MCF 10A (cell line): Measurements from ENCODE around the gene COPS6. TPM values are rescaled to one million over a fixed set of nuclear protein-coding genes. Genes with fewer than 3 reads are reported as not detected.

Experiments used
- BruUV-seq: library from RNA; stranded (reverse); fragments of 400-500 nt; replicated peaks from 2 replicates; lab custom pipeline; 2021; lab: Mats Ljungman, UMichigan
- CTCF ChIA-PET: fragments of 300-600 bp; sonication (Branson Sonifier 250); formaldehyde crosslinking; extraction: SDS; loops from one replicate; lab custom pipeline; 2021; ENCODE audit warnings: antibody characterized with exemption, inconsistent platforms; lab: Yijun Ruan, JAX
- POLR2A ChIA-PET: fragments of 300-600, 350-650 bp; sonication (Branson Sonifier 250); formaldehyde crosslinking; extraction: SDS; loops from one replicate; lab custom pipeline; 2020; ENCODE audit warnings: antibody characterized with exemption, inconsistent platforms; lab: Yijun Ruan, JAX
- DNase-seq: peaks from one replicate; pipeline ENCODE4 v3.0.0-alpha.2; 2018; ENCODE audit not compliant: unreplicated experiment
- H3K27ac Mint-ChIP-seq: one replicate; pipeline ENCODE4 v1.8.0; 2022; ENCODE audit warnings: mild to moderate bottlenecking, low read depth, mixed read lengths; ENCODE audit not compliant: unreplicated experiment
- H3K27me3 Mint-ChIP-seq: one replicate; pipeline ENCODE4 v1.8.0; 2022; ENCODE audit warnings: mixed read lengths; ENCODE audit not compliant: insufficient read depth, unreplicated experiment
- H3K36me3 Mint-ChIP-seq: one replicate; pipeline ENCODE4 v1.8.0; 2022; ENCODE audit warnings: mild to moderate bottlenecking, moderate library complexity, mixed read lengths; ENCODE audit not compliant: insufficient read depth, unreplicated experiment
- H3K4me1 Mint-ChIP-seq: one replicate; pipeline ENCODE4 v1.8.0; 2022; ENCODE audit warnings: mixed read lengths; ENCODE audit not compliant: insufficient read depth, unreplicated experiment
- H3K4me3 Mint-ChIP-seq: one replicate; pipeline ENCODE4 v1.8.0; 2022; ENCODE audit warnings: mild to moderate bottlenecking, moderate library complexity, mixed read lengths; ENCODE audit not compliant: unreplicated experiment
- H3K9me3 Mint-ChIP-seq: one replicate; pipeline ENCODE4 v1.8.0; 2022; ENCODE audit warnings: mixed read lengths; ENCODE audit not compliant: unreplicated experiment
- intact Hi-C: fragments of 100-400 bp; cut with micrococcal nuclease; formaldehyde crosslinking; loops from 2 replicates; pipeline ENCODE4 v1.14.1; 2022
- total RNA-seq: library from RNA; stranded (reverse); gene quantifications from 2 replicates; pipeline ENCODE4 v1.2.3, GENCODE V29; 2022
- TF ChIP-seq, protein P1 (sequence below): fragments of 200-600 bp; IDR thresholded peaks from one replicate; pipeline ENCODE4 v1.8.0; 2022; ENCODE audit warnings: antibody characterized with exemption, mild to moderate bottlenecking; ENCODE audit not compliant: unreplicated experiment

The COPS6 gene
- total RNA-seq, 1 experiment from 2014 or later, result 103 TPM

DNA sequence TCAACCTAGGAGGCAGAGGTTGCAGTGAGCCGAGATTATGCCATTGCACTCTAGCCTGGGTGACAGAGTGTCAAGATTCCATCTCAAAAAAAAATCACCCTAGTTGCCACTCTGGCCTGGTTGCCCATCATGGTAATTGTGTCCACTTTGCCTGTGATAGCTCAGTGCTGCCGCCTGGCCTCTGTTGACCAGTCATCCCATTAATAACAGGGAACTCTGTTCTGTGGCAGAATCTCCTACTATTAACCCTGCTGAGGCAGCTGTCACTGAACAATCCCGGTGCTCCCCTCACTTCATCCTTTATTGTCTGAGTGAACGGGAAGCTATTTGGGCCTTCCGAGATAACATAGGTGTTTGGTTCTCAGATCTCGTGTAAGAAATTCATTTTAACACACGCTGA lies 21.8 kb upstream of the COPS6 start:
- H3K9me3 Mint-ChIP-seq, result peaks cover 8% of the 10 kb centered on the region
- BruUV-seq, result no TSS peak
- no peaks in the 10 kb centered on the region for H3K4me1 Mint-ChIP-seq
- TF ChIP-seq, protein P1, sequence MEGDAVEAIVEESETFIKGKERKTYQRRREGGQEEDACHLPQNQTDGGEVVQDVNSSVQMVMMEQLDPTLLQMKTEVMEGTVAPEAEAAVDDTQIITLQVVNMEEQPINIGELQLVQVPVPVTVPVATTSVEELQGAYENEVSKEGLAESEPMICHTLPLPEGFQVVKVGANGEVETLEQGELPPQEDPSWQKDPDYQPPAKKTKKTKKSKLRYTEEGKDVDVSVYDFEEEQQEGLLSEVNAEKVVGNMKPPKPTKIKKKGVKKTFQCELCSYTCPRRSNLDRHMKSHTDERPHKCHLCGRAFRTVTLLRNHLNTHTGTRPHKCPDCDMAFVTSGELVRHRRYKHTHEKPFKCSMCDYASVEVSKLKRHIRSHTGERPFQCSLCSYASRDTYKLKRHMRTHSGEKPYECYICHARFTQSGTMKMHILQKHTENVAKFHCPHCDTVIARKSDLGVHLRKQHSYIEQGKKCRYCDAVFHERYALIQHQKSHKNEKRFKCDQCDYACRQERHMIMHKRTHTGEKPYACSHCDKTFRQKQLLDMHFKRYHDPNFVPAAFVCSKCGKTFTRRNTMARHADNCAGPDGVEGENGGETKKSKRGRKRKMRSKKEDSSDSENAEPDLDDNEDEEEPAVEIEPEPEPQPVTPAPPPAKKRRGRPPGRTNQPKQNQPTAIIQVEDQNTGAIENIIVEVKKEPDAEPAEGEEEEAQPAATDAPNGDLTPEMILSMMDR, result no peak
- no peaks in the 10 kb centered on the region for H3K27me3 Mint-ChIP-seq
- no peak for DNase-seq
- ChIA-PET POLR2A (interaction anchor here (0.6 to 1.7 kb wide), 4 partner anchors 10 to 71 kb away, joined by 3 to 10 read pairs (median 4); partner anchors contain the start of genes ZNF3 and ZSCAN21), CTCF (interaction anchor here (0.7 to 1.1 kb wide), 3 partner anchors 13 to 340 kb away, joined by 3 read pairs; no protein-coding TSS in a partner anchor)
- intact Hi-C loops, result no loop called here
- H3K27ac Mint-ChIP-seq, result no peak overlapping the region
- peaks cover 67% of the 10 kb centered on the region for H3K36me3 Mint-ChIP-seq
- no peak overlapping the region for H3K4me3 Mint-ChIP-seq

DNA sequence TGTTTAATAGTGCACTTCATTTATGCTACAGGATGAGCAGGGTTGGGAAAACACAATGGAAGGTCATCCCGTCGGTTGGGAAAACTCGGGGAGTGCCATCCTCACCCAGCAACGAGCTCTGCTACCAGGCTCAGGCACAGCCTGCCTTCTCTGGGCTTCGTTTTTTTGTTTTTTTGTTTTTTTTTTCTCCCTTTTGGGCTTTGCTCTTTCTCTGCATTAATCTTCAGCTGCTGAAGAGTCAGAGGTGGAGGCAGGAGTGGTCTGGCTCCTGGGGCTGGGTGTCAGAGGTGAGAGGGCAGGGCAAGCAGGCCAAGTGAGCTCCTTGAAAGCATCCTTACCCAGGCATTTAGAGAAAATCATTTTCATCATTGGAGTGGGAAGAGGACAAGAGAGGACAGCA lies 18.8 kb upstream of the COPS6 start:
- intact Hi-C loops, result no loop called here
- no peak for DNase-seq
- Mint-ChIP-seq H3K4me1 (no peaks in the 10 kb centered on the region), H3K27ac (no peak overlapping the region), H3K27me3 (no peaks in the 10 kb centered on the region), H3K4me3 (no peak overlapping the region), H3K36me3 (peaks cover 73% of the 10 kb centered on the region), H3K9me3 (peaks cover 16% of the 10 kb centered on the region)
- TF ChIP-seq, protein P1, result no peak
- ChIA-PET POLR2A (interaction anchor here (0.7 to 2.1 kb wide), 4 partner anchors 11 to 151 kb away, joined by 3 to 12 read pairs (median 4); partner anchors contain the start of genes TRIM4 and ZNF3), CTCF (interaction anchor here (1.0 to 1.4 kb wide), 2 partner anchors 11 to 62 kb away, joined by 3 read pairs; no protein-coding TSS in a partner anchor)
- BruUV-seq, result no TSS peak

DNA sequence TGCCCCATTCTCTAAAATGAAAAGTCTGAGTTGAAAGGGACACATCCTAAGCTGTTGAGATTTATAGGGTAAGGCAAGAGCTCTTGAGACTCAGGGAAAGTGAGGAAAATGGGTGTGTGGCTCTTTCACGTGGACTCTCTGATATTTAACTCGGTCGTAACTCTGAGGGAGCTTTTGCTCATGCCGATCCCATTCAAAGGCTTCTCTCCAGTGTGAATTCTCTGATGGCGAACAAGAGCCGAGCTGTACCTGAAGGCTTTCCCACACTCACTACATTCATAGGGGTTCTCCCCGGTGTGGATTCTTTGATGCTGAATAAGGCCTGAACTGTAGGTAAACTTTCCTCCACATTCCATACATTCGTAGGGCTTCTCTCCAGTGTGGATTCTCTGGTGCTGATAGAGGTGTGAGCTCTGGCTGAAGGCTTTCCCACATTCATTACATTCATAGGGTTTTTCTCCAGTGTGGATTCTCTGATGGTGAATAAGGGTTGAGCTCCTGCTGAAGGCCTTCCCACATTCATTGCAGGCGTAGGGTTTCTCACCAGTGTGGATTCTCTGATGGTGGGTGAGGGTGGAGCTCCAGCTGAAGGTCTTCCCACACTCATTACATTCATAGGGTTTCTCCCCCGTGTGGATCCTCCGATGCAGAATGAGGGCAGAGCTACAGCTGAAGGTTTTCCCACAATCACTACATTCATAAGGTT lies 17.6 kb upstream of the COPS6 start:
- Mint-ChIP-seq H3K4me1 (no peaks in the 10 kb centered on the region), H3K9me3 (peaks cover 16% of the 10 kb centered on the region), H3K36me3 (peaks cover 81% of the 10 kb centered on the region), H3K4me3 (no peak overlapping the region), H3K27me3 (no peaks in the 10 kb centered on the region), H3K27ac (no peak overlapping the region)
- intact Hi-C loops, result no loop called here
- POLR2A ChIA-PET, result interaction anchor here (0.6 to 2.1 kb wide), 9 partner anchors 8 to 319 kb away, joined by 3 to 12 read pairs (median 3); partner anchors contain the start of genes TRIM4, ZKSCAN1, ZNF3 and ZSCAN21
- CTCF ChIA-PET, result interaction anchor here (0.6 to 1.9 kb wide), 8 partner anchors 9 to 820 kb away, joined by 3 to 6 read pairs (median 3); no protein-coding TSS in a partner anchor
- BruUV-seq, result no TSS peak
- DNase-seq, result no peak
- TF ChIP-seq, protein P1, result no peak

DNA sequence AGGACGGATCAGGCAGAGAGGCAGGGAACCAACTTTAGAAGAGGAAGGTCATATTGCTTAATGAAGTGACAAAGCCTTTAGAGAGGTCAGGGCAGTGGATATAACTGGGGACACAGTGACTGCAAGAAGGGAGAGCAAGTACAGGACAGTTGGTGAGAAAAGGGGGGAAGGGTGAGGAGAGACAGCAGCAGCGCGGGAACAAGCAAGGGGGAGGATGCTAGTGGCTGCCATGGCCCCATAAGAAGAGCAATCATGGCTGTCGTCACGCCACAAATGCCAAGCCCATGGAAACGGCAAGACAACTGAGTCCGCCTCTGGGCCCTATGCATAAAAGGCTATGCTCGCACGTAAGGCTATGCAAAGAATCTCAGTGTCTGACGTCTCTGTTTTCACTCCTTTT lies 16.3 kb upstream of the COPS6 start:
- ChIA-PET CTCF (interaction anchor here (1.6 to 1.9 kb wide), 2 partner anchors 78 to 82 kb away, joined by 5 to 6 read pairs; no protein-coding TSS in a partner anchor), POLR2A (interaction anchor here (1.0 to 1.3 kb wide), 2 partner anchors 15 to 57 kb away, joined by 3 read pairs; partner anchors contain the start of gene ZKSCAN1)
- H3K27ac Mint-ChIP-seq, result no peak overlapping the region
- intact Hi-C loops, result no loop called here
- no TSS peak for BruUV-seq
- TF ChIP-seq, protein P1, result no peak
- peaks cover 93% of the 10 kb centered on the region for H3K36me3 Mint-ChIP-seq
- peaks cover 16% of the 10 kb centered on the region for H3K9me3 Mint-ChIP-seq
- no peak for DNase-seq
- H3K27me3 Mint-ChIP-seq, result no peaks in the 10 kb centered on the region
- H3K4me1 Mint-ChIP-seq, result no peaks in the 10 kb centered on the region
- no peak overlapping the region for H3K4me3 Mint-ChIP-seq
